GM23338 (cell line): Measurements from ENCODE around the gene MUC5B. TPM values are rescaled to one million over a fixed set of nuclear protein-coding genes. Genes with fewer than 3 reads are reported as not detected.
"Not testable (repeated sequence)": the region's sequence is repeated elsewhere in the genome, so short reads cannot be mapped to it uniquely, and the experiment has no call there.

Experiments
- ATAC-seq: fragments of 200-7000 bp; cut with Tn5 transposase; 3 replicates; pipeline ENCODE4 v1.9.1; 2020
- DNase-seq: peaks from one replicate; pipeline ENCODE4 v3.0.0-alpha.2; 2015; ENCODE audit warnings: low spot score
- H2AFZ ChIP-seq: fragments of 200-600 bp; sonication (generic); 2 replicates; pipeline ENCODE4 v1.8.0; 2016; ENCODE audit warnings: antibody characterized with exemption, mild to moderate bottlenecking, moderate library complexity
- H3F3A ChIP-seq: fragments of 200-600 bp; sonication (generic); replicated peaks from 2 replicates; pipeline ENCODE4 v1.8.0; 2017; ENCODE audit warnings: antibody characterized with exemption, mixed run types, low read depth
- H3K27ac ChIP-seq: fragments of 200-600 bp; sonication (generic); 2 replicates; pipeline ENCODE4 v1.6.1; 2016; ENCODE audit warnings: low read depth
- H3K27me3 ChIP-seq: fragments of 200-600 bp; sonication (generic); 2 replicates; pipeline ENCODE4 v1.8.0; 2016; ENCODE audit warnings: mild to moderate bottlenecking, mixed run types, moderate library complexity; ENCODE audit not compliant: insufficient read depth
- H3K36me3 ChIP-seq: fragments of 200-600 bp; sonication (generic); 2 replicates; pipeline ENCODE4 v1.8.0; 2016; ENCODE audit warnings: mild to moderate bottlenecking; ENCODE audit not compliant: insufficient read depth
- H3K4me1 ChIP-seq: fragments of 200-600 bp; sonication (generic); 2 replicates; pipeline ENCODE4 v1.8.0; 2016; ENCODE audit warnings: mild to moderate bottlenecking, moderate library complexity; ENCODE audit not compliant: insufficient read depth
- H3K4me2 ChIP-seq: fragments of 200-600 bp; sonication (generic); 2 replicates; pipeline ENCODE4 v1.7.1; 2017; ENCODE audit warnings: mixed run types
- H3K4me3 ChIP-seq: fragments of 200-600 bp; sonication (generic); 2 replicates; pipeline ENCODE4 v1.6.1; 2016; ENCODE audit warnings: mixed run types
- H3K79me2 ChIP-seq: fragments of 200-600 bp; sonication (generic); replicated peaks from 2 replicates; pipeline ENCODE4 v1.8.0; 2017; ENCODE audit warnings: mild to moderate bottlenecking; ENCODE audit not compliant: insufficient read depth
- H3K9me2 ChIP-seq: fragments of 200-600 bp; sonication (generic); 2 replicates; pipeline ENCODE4 v1.8.0; 2017; ENCODE audit not compliant: insufficient read depth
- H4K20me1 ChIP-seq: fragments of 200-600 bp; sonication (generic); replicated peaks from 2 replicates; pipeline ENCODE4 v1.8.0; 2017; ENCODE audit warnings: mild to moderate bottlenecking; ENCODE audit not compliant: insufficient read depth
- H3K27ac Mint-ChIP-seq: 2 replicates; pipeline ENCODE4 v1.8.0; 2020; ENCODE audit warnings: inconsistent platforms, mild to moderate bottlenecking, moderate library complexity, mixed read lengths
- H3K27me3 Mint-ChIP-seq: 3 replicates; pipeline ENCODE4 v1.8.0; 2022; ENCODE audit warnings: low read depth, mild to moderate bottlenecking, moderate library complexity, mixed read lengths, inconsistent platforms; ENCODE audit not compliant: insufficient read depth, poor library complexity
- H3K36me3 Mint-ChIP-seq: 3 replicates; pipeline ENCODE4 v1.8.0; 2021; ENCODE audit warnings: low read depth, mild to moderate bottlenecking, inconsistent platforms, moderate library complexity, mixed read lengths
- H3K4me1 Mint-ChIP-seq: 3 replicates; pipeline ENCODE4 v1.8.0; 2020; ENCODE audit warnings: mild to moderate bottlenecking, inconsistent platforms, mixed read lengths
- H3K4me3 Mint-ChIP-seq: 3 replicates; pipeline ENCODE4 v1.8.0; 2021; ENCODE audit warnings: moderate library complexity, mild to moderate bottlenecking, inconsistent platforms, mixed read lengths
- H3K9me3 Mint-ChIP-seq: 3 replicates; pipeline ENCODE4 v1.8.0; 2020; ENCODE audit warnings: moderate library complexity, mild to moderate bottlenecking, inconsistent platforms, mixed read lengths
- CREB1 ChIP-seq: fragments of 250-450 bp; sonication (Bioruptor Pico); IDR thresholded peaks from 2 replicates; pipeline ENCODE4 v1.5.0; 2020; ENCODE audit warnings: low read depth, mild to moderate bottlenecking, moderate library complexity
- CTCF ChIP-seq, 2 experiments: fragments of 200-600 bp in 1 of 2; sonication (generic) in 1 of 2; conservative IDR thresholded peaks; 2 replicates each; pipeline versions ENCODE4 v1.5.1 to v1.6.1; 2016 to 2017; ENCODE audit warnings: antibody characterized with exemption in 2 of 2, low read depth in 2 of 2, mild to moderate bottlenecking in 2 of 2, moderate library complexity in 1 of 2
- ETS1 ChIP-seq: IDR thresholded peaks from 2 replicates; pipeline ENCODE4 v1.6.1; 2016; ENCODE audit warnings: antibody characterized with exemption
- EZH2 ChIP-seq: fragments of 200-600 bp; sonication (generic); IDR thresholded peaks from one replicate; pipeline ENCODE4 v1.8.0; 2017; ENCODE audit warnings: antibody characterized with exemption, mild to moderate bottlenecking, low read depth; ENCODE audit not compliant: unreplicated experiment
- JUNB ChIP-seq: IDR thresholded peaks from one replicate; pipeline ENCODE4 v1.6.1; 2016; ENCODE audit warnings: antibody characterized with exemption; ENCODE audit not compliant: unreplicated experiment
- POLR2AphosphoS5 ChIP-seq: IDR thresholded peaks from 2 replicates; pipeline ENCODE4 v1.6.1; 2016; ENCODE audit warnings: antibody characterized with exemption, low read depth
- REST ChIP-seq: IDR thresholded peaks from one replicate; pipeline ENCODE4 v1.6.1; 2018; ENCODE audit warnings: antibody characterized with exemption; ENCODE audit not compliant: unreplicated experiment
- STAT1 ChIP-seq: IDR thresholded peaks from one replicate; pipeline ENCODE4 v1.6.1; 2016; ENCODE audit warnings: antibody characterized with exemption; ENCODE audit not compliant: unreplicated experiment
- ZNF114 ChIP-seq: fragments of 250-450 bp; sonication (Bioruptor Pico); IDR thresholded peaks from 2 replicates; pipeline ENCODE4 v1.5.0; 2020; ENCODE audit warnings: mild to moderate bottlenecking, moderate library complexity
- ZNF462 ChIP-seq: fragments of 250-450 bp; sonication (Bioruptor Pico); IDR thresholded peaks from 2 replicates; pipeline ENCODE4 v1.5.0; 2020; ENCODE audit warnings: mild to moderate bottlenecking, moderate library complexity
- polyA plus RNA-seq: library from polyadenylated mRNA; unstranded; fragments of >200 nt; fragmentation: Nextera tagmentation; extraction: Ambion mirVana; gene quantifications from 2 replicates; pipeline ENCODE4 v1.2.1, GENCODE V29; 2016
- total RNA-seq: library from RNA; depleted of rRNA; stranded (reverse); fragments of >200 nt; shearing (Covaris generic); gene quantifications from 2 replicates; pipeline ENCODE4 v1.2.3, GENCODE V29; 2014

MUC5B gene
- total and polyA plus RNA-seq, 2 experiments from 2014 or later = 0.18 to 0.90 TPM

GRCh38 chr11:1242289-1242688, 19.4 kb downstream of the MUC5B start:
- Histone ChIP-seq H3K4me1 (no peaks in the 10 kb centered on the region), H3K36me3 (no peaks in the 10 kb centered on the region), H3K4me3 (no peak overlapping the region), H4K20me1 (no peaks in the 10 kb centered on the region), H3K4me2 (no peak overlapping the region), H3K27ac (no peak overlapping the region), H3K27me3 (no peaks in the 10 kb centered on the region), H3F3A (no peaks in the 10 kb centered on the region), H3K79me2 (no peaks in the 10 kb centered on the region), H3K9me2 (no peaks in the 10 kb centered on the region), H2AFZ (no peak overlapping the region)
- Mint-ChIP-seq H3K9me3 (peaks cover 44% of the 10 kb centered on the region), H3K27ac (no peak overlapping the region), H3K4me3 (no peak overlapping the region), H3K36me3 (peaks cover 27% of the 10 kb centered on the region), H3K4me1 (no peaks in the 10 kb centered on the region), H3K27me3 (peaks cover 10% of the 10 kb centered on the region)
- ATAC-seq (no peak), DNase-seq (no peak)
- TF ChIP-seq EZH2 = no peak
- no peak for TF ChIP-seq CTCF (conservative IDR thresholded peaks at IDR 0.05; ENCODE audit: low read depth in 2 of 2)
- no peak for TF ChIP-seq ZNF114
- no peak for TF ChIP-seq JUNB
- no peak for TF ChIP-seq POLR2AphosphoS5
- TF ChIP-seq CREB1 (CRISPR knock-in tag) = no peak
- TF ChIP-seq STAT1 = no peak
- no peak for TF ChIP-seq ETS1
- no peak for TF ChIP-seq REST
- no peak for TF ChIP-seq ZNF462 (CRISPR knock-in tag)

- not testable (repeated sequence) for DNase-seq, H3K4me3 ChIP-seq, H3K9me2 ChIP-seq, H3K27ac Mint-ChIP-seq, ATAC-seq, H3K4me1 ChIP-seq, H3K4me1 Mint-ChIP-seq, H2AFZ ChIP-seq, H3K79me2 ChIP-seq, H3F3A ChIP-seq, H4K20me1 ChIP-seq, H3K27ac ChIP-seq, H3K36me3 ChIP-seq, H3K4me2 ChIP-seq, H3K4me3 Mint-ChIP-seq, H3K27me3 ChIP-seq
- Mint-ChIP-seq H3K27me3 (peaks cover 11% of the 10 kb centered on the region), H3K9me3 (peaks cover 46% of the 10 kb centered on the region), H3K36me3 (peaks cover 27% of the 10 kb centered on the region)
Measured at GRCh38 chr11:1242751-1243150, 19.9 kb downstream of the MUC5B start.
